Right atrium auricular region (tissue), 2 donors: Measurements from ENCODE around the gene CACNB3. TPM values are rescaled to one million over a fixed set of nuclear protein-coding genes. Genes with fewer than 3 reads are reported as not detected.

Source experiments
- DNase-seq: peaks from one replicate; pipeline ENCODE4 v3.0.0-alpha.2; 2019; ENCODE audit warnings: low spot score
- H3K27ac ChIP-seq, 2 donors: fragments of 200-600 bp; sonication (generic); 1 replicate in 1 of 2; 2 replicates in 1 of 2; pipeline ENCODE4 v1.5.1; 2016 to 2019
- H3K27me3 ChIP-seq, 2 donors: fragments of 200-600 bp; sonication (generic); one replicate each; pipeline versions ENCODE4 v1.5.1 to v1.6.0; 2017 to 2019
- H3K36me3 ChIP-seq: fragments of 200-600 bp; sonication (generic); one replicate; pipeline ENCODE4 v1.5.1; 2016
- H3K4me1 ChIP-seq, 2 donors: fragments of 200-600 bp; sonication (generic); one replicate each; pipeline versions ENCODE4 v1.5.1 to v1.6.0; 2017 to 2019
- H3K4me3 ChIP-seq, 2 donors: fragments of 200-600 bp; sonication (generic); 1 replicate in 1 of 2; 2 replicates in 1 of 2; pipeline ENCODE4 v1.5.1; 2017 to 2019; ENCODE audit warnings: mild to moderate bottlenecking in 1 of 2, moderate library complexity in 1 of 2
- H3K9me3 ChIP-seq, 2 donors: fragments of 200-600 bp; sonication (generic); one replicate each; pipeline ENCODE4 v1.5.1; 2019
- CTCF ChIP-seq, 2 donors: fragments of 200-600 bp; sonication (generic); IDR thresholded peaks; one replicate each; pipeline ENCODE4 v1.5.1; 2019; ENCODE audit warnings: antibody characterized with exemption in 2 of 2
- total RNA-seq, 2 donors: library from RNA; depleted of rRNA; stranded (reverse); fragments of >200 nt; gene quantifications; one replicate each; pipeline ENCODE4 v1.1.0, GENCODE V29; 2016

CACNB3 gene
- total RNA-seq, 2 donors from 2014 or later: 6.1 to 7.0 TPM

DNA sequence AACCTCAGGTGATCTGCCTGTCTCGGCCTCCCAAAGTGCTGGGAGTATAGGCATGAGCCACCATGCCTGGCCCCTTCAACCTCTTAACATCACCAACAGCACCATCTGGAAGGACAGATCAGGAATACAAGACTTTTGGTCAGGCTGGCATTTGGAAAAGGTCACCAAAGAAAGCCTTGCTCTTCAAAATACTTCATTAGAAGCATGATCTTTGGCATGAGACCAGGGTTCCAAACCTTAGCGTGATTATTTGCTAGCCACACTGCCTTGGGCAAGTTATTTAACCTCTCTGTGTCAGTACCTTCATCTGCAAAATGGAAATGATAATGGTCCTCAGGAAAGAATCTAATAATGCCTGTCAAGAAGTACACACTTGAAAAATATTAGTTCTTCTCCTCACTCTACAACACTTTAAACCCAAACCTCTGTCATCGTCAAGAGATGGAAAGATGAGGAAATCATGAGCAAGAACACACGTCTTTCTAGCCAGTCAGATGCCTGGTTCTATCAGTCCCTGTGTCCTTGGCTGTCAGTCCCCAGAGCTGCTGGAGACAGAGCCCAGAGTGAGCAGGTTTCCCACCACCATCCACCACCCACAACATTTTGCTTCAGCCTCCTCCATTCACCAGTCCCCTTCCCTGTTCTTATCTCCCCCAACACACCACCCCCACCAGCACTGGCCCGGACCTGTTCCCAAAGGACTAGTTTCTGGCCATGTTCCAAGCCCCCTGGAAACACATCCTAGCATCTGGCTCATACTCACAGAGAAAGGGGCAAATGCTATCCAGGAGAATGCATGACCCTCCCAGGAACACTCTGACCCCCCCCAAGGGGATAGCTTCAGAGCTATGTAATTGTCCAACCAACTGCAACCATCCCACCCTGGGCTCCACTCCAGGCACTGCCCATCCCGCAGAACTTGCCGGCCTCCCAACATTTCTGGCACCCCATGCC lies 31.4 kb upstream of the CACNB3 start:
- Histone ChIP-seq H3K9me3 (no peaks in the 10 kb centered on the region), H3K27me3 (no peaks in the 10 kb centered on the region), H3K27ac (peak overlapping the region; percentile 93 to 97), H3K4me3 (peak overlapping the region; percentile 90 to 97), H3K4me1 (peaks cover 0 to 68% of the 10 kb centered on the region in 2 donors), H3K36me3 (peaks cover 8% of the 10 kb centered on the region)
- no peak for TF ChIP-seq CTCF (IDR thresholded peaks at IDR 0.05)
- no peak for DNase-seq

- Histone ChIP-seq H3K27ac (peak overlapping the region; percentile 93 to 97), H3K27me3 (no peaks in the 10 kb centered on the region), H3K4me1 (peaks cover 0 to 57% of the 10 kb centered on the region in 2 donors), H3K4me3 (peak overlapping the region; percentile 90 to 97), H3K36me3 (peaks cover under 1% of the 10 kb centered on the region), H3K9me3 (no peaks in the 10 kb centered on the region)
- peak in 1 of 2 donors; percentile 28 for TF ChIP-seq CTCF (IDR thresholded peaks at IDR 0.05)
- DNase-seq: no peak
Measured at GRCh38 chr12:48787791-48788523, 30.3 kb upstream of the CACNB3 start.

DNA sequence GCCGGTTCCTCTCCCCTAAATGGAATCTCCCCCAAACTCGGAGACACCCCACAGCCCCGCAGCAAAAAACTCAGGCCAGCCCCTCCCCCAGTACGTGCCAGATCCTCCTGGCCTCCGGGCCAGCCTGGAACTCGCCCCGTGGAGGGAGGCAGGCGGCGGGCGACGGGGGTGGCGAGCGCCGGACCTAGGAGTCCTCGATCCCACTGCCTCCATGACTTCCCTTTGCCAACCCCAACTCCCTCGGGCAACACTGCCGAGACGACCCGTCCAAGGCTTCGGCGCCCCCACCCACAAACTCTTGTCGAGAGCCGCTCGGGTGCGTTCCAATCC lies 29.8 kb upstream of the CACNB3 start:
- Histone ChIP-seq H3K9me3 (no peaks in the 10 kb centered on the region), H3K4me1 (peaks cover 0 to 52% of the 10 kb centered on the region in 2 donors), H3K36me3 (no peaks in the 10 kb centered on the region), H3K27me3 (no peaks in the 10 kb centered on the region), H3K27ac (peak overlapping the region; percentile 93 to 97), H3K4me3 (peak overlapping the region; percentile 90 to 97)
- DNase-seq: no peak
- no peak for TF ChIP-seq CTCF (IDR thresholded peaks at IDR 0.05)

DNA sequence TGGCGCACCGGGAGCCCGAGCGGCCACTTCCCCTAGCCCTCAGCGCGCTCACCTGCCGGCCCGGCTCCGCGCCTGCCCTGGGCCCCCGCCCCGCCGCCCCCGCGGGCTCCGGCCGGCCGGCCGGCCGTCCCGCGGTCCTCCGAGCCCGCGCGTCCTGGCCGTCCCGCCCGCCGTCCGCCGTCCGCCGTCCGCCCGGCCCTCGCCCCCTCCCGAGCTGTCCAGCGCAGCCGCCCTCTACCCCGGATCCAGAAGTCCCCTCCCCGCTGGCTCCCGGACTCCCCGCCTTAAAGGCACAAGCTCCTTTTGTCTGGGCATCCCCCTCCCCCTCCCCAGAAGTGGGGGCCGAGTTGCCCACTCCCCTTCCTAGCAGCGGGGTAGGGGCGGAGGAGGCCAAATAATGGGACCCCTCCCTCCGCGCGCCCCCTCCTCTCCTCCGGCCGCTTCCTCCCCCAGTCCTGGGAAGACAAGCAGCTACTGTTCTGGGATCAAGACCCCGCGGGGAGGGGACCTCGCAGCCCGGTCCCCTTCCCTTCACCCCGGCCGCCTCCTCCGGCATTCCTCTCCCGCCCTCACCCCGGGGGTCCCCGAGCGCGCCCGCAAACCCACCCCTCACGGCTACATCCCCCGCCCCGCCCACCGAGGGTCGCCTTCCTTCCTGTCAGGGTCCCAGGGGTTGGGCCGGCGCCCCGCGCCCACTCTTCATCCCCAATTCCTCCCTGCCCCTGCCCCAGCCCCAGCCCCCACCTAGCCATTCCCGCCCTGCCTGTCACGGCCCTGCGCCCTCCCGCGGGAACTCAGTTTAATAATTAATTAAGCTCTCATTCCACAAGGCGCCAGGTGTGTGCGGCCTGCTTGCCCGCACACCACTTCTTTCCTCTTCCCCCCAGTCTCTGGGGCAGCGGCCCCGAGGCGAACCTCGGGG lies 29.2 kb upstream of the CACNB3 start, which contains the start of gene ADCY6:
ADCY6 (minus strand) TSS at position 236 of the 922 bp plus-strand sequence. CDS start 5,655 bp downstream, outside the sequence.
- no peaks in the 10 kb centered on the region for H3K36me3 ChIP-seq
- H3K27ac ChIP-seq: peak within 1 kb of the TSS; percentile 93 to 97
- no peaks in the 10 kb centered on the region for H3K9me3 ChIP-seq
- no peaks in the 10 kb centered on the region for H3K27me3 ChIP-seq
- peaks cover 0 to 46% of the 10 kb centered on the region in 2 donors for H3K4me1 ChIP-seq
- TF ChIP-seq CTCF (IDR thresholded peaks at IDR 0.05): peak in 1 of 2 donors; percentile 9
- DNase-seq: peak; percentile 84
- peak within 1 kb of the TSS; percentile 90 to 97 for H3K4me3 ChIP-seq

- no peaks in the 10 kb centered on the region for H3K9me3 ChIP-seq
- H3K27me3 ChIP-seq: no peaks in the 10 kb centered on the region
- no peak for DNase-seq
- H3K36me3 ChIP-seq: no peaks in the 10 kb centered on the region
- no peak for TF ChIP-seq CTCF (IDR thresholded peaks at IDR 0.05)
- peak overlapping the region; percentile 93 to 97 for H3K27ac ChIP-seq
- peak overlapping the region; percentile 90 to 97 for H3K4me3 ChIP-seq
- peaks cover 0 to 40% of the 10 kb centered on the region in 2 donors for H3K4me1 ChIP-seq
Measured at GRCh38 chr12:48789858-48790326, 28.4 kb upstream of the CACNB3 start.
